ENCODE data around the gene ZDHHC8. TPM values are rescaled to one million over a fixed set of nuclear protein-coding genes. Genes with fewer than 3 reads are reported as not detected.

ZDHHC8 gene
- total RNA-seq, 1 experiment from 2014 or later: 51.7 TPM

- no peak overlapping the region for H3K4ac ChIP-seq (ENCODE audit: low read depth, low read length)
- peaks cover 2 to 3% of the 10 kb centered on the region in 2 experiments; a peak in 1 of 4 replicates for H3K4me1 Mint-ChIP-seq
- no peak overlapping the region for H2BK20ac ChIP-seq (ENCODE audit: low read depth, low read length, poor library complexity, severe bottlenecking)
- no peak overlapping the region for H3K4me2 ChIP-seq (ENCODE audit: insufficient read depth, insufficient read length, low read length)
- H4K5ac ChIP-seq (ENCODE audit: insufficient read length, low read depth, low read length): no peak overlapping the region
- no peaks in the 10 kb centered on the region for H3K79me1 ChIP-seq (ENCODE audit: insufficient read depth, low read depth, low read length, poor library complexity, severe bottlenecking)
- no peak overlapping the region for H3K23ac ChIP-seq (ENCODE audit: insufficient read length, low read depth, low read length)
- peaks cover 3% of the 10 kb centered on the region for H4K20me1 ChIP-seq (ENCODE audit: control insufficient read depth, insufficient read depth, insufficient read length)
- H3K27me3 ChIP-seq (ENCODE audit: insufficient read depth, low read length): no peaks in the 10 kb centered on the region
- H2AK5ac ChIP-seq (ENCODE audit: insufficient read length, low read length): no peak overlapping the region
- no peaks in the 10 kb centered on the region for H3K9me3 Mint-ChIP-seq
- H2AFZ ChIP-seq (ENCODE audit: low read length): no peak overlapping the region
- no peak overlapping the region for H4K8ac ChIP-seq (replicated peaks; ENCODE audit: insufficient read length, low read depth, low read length)
- no peaks in the 10 kb centered on the region for H3K4me1 ChIP-seq (ENCODE audit: insufficient read depth, low read length)
- no peak overlapping the region for H3K4me3 Mint-ChIP-seq
- WGBS (ENCODE audit: extremely low coverage, insufficient read length, low lambda C conversion rate): no CpG with 5 or more reads among the region's 4 CpGs
- no peak overlapping the region for H2BK12ac ChIP-seq (ENCODE audit: insufficient read length, low read depth, low read length)
- no peak overlapping the region for H2BK120ac ChIP-seq (ENCODE audit: low read depth, low read length, poor library complexity, severe bottlenecking)
- no peaks in the 10 kb centered on the region for H3K9me3 ChIP-seq (ENCODE audit: control insufficient read depth, low read depth, low read length)
- H3T11ph ChIP-seq (ENCODE audit: low read length): no peak overlapping the region
- H3K27ac Mint-ChIP-seq: peak overlapping the region in 1 of 3 experiments; percentile 35; a peak in 1 of 7 replicates
- no peak overlapping the region for H4K91ac ChIP-seq (ENCODE audit: insufficient read length, low read depth, low read length)
- no peak overlapping the region for H3K9ac ChIP-seq (ENCODE audit: extremely low read depth, insufficient read length, low read length)
- DNase-seq: no peak
- peaks cover 4% of the 10 kb centered on the region for H3K23me2 ChIP-seq (ENCODE audit: insufficient read length, low read depth, low read length, poor library complexity, severe bottlenecking)
- H3K27me3 Mint-ChIP-seq (ENCODE audit: low read depth): no peaks in the 10 kb centered on the region
- H2BK15ac ChIP-seq (ENCODE audit: low read depth, low read length): no peak overlapping the region
- H3K27ac ChIP-seq (ENCODE audit: insufficient read length, low read depth, low read length): no peak overlapping the region
- H3K18ac ChIP-seq (ENCODE audit: insufficient read length, low read depth, low read length): no peak overlapping the region
- no peak overlapping the region for H3K14ac ChIP-seq (ENCODE audit: insufficient read depth, low read length)
- TF ChIP-seq, protein P1, sequence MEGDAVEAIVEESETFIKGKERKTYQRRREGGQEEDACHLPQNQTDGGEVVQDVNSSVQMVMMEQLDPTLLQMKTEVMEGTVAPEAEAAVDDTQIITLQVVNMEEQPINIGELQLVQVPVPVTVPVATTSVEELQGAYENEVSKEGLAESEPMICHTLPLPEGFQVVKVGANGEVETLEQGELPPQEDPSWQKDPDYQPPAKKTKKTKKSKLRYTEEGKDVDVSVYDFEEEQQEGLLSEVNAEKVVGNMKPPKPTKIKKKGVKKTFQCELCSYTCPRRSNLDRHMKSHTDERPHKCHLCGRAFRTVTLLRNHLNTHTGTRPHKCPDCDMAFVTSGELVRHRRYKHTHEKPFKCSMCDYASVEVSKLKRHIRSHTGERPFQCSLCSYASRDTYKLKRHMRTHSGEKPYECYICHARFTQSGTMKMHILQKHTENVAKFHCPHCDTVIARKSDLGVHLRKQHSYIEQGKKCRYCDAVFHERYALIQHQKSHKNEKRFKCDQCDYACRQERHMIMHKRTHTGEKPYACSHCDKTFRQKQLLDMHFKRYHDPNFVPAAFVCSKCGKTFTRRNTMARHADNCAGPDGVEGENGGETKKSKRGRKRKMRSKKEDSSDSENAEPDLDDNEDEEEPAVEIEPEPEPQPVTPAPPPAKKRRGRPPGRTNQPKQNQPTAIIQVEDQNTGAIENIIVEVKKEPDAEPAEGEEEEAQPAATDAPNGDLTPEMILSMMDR (conservative IDR thresholded peaks at IDR 0.05): no peak
- H3K79me2 ChIP-seq (ENCODE audit: insufficient read depth, low read length): no peaks in the 10 kb centered on the region; the same call in 1 of the 2 replicates
- H2BK5ac ChIP-seq (ENCODE audit: insufficient read length, low read length): no peak overlapping the region
- no peak overlapping the region for H3K56ac ChIP-seq (ENCODE audit: insufficient read length, low read depth, low read length)
- H3K36me3 Mint-ChIP-seq (ENCODE audit: insufficient read depth in 1 of 3, low read depth in 3 of 3): no peaks in the 10 kb centered on the region; a peak in 2 of 7 replicates
Observed at GRCh38 chr22:20135265-20135664, 3.7 kb downstream of the ZDHHC8 start.
